ENCODE measurements around the gene DYNLT1.

- no peak for TF ChIP-seq POLR2AphosphoS5 (IDR thresholded peaks at IDR 0.05)
- TF ChIP-seq CTCF (IDR thresholded peaks at IDR 0.05) = no peak
- TF ChIP-seq POLR2A (IDR thresholded peaks at IDR 0.05; ENCODE audit: low read depth) = no peak
Observed at GRCh38 chr6:158646023-158646910, 1.7 kb upstream of the DYNLT1 start.
